Tibial nerve (tissue), 4 donors: ENCODE measurements around the gene GRPEL2. TPM values are rescaled to one million over a fixed set of nuclear protein-coding genes. Genes with fewer than 3 reads are reported as not detected.
"Not testable (repeated sequence)": the region's sequence is repeated elsewhere in the genome, so short reads cannot be mapped to it uniquely, and the experiment has no call there.

ENCODE experiments used
- DNase-seq, 2 donors: peaks; one replicate each; pipeline ENCODE4 v3.0.0-alpha.2; 2019; ENCODE audit warnings: low spot score in 2 of 2
- H3K27ac ChIP-seq, 4 donors: fragments of 200-600 bp; sonication (generic) in 3 of 4; one replicate each; pipeline ENCODE4 v1.5.1; 2017 to 2019; ENCODE audit warnings: mild to moderate bottlenecking in 1 of 4
- H3K27me3 ChIP-seq, 2 donors: fragments of 200-600 bp; sonication (generic) in 1 of 2; one replicate each; pipeline versions ENCODE4 v1.5.1 to v1.6.0; 2017 to 2019
- H3K36me3 ChIP-seq, 3 donors: fragments of 200-600 bp; sonication (generic); one replicate each; pipeline ENCODE4 v1.5.1; 2018 to 2019
- H3K4me1 ChIP-seq, 4 donors: fragments of 200-600 bp; sonication (generic) in 3 of 4; one replicate each; pipeline ENCODE4 v1.5.1; 2017 to 2019
- H3K4me3 ChIP-seq, 4 donors: fragments of 200-600 bp; sonication (generic) in 3 of 4; one replicate each; pipeline ENCODE4 v1.5.1; 2017 to 2019; ENCODE audit warnings: mild to moderate bottlenecking in 1 of 4, moderate library complexity in 1 of 4
- H3K9me3 ChIP-seq, 4 donors: fragments of 200-600 bp; sonication (generic) in 3 of 4; one replicate each; pipeline ENCODE4 v1.5.1; 2017 to 2019
- EP300 ChIP-seq, 2 donors: sonication (generic); formaldehyde crosslinking; IDR thresholded peaks; one replicate each; pipeline ENCODE4 v1.6.1; 2017; ENCODE audit warnings: antibody characterized with exemption in 2 of 2, mild to moderate bottlenecking in 1 of 2
- POLR2A ChIP-seq, 2 donors: fragments of 450-650 bp; IDR thresholded peaks; one replicate each; pipeline ENCODE4 v1.6.1; 2017; ENCODE audit warnings: antibody characterized with exemption in 2 of 2, mild to moderate bottlenecking in 2 of 2, moderate library complexity in 2 of 2
- WGBS, 2 donors: methylation state at CpG; one replicate each; pipeline ENCODE4 v1.1.5; 2018; 5-methylcytosine and 5-hydroxymethylcytosine counted together
- total RNA-seq, 4 donors: library from RNA; depleted of rRNA; stranded (reverse); fragments of >200 nt; gene quantifications; one replicate each; pipeline ENCODE4 v1.1.0, GENCODE V29; 2016
- TF ChIP-seq, protein P1 (sequence below), 5 experiments: fragments of 200-600 bp in 3 of 5; fragments of 450-650 bp in 2 of 5; sonication (generic) in 3 of 5; IDR thresholded peaks; one replicate each; pipeline ENCODE4 v1.5.1; 2016 to 2019; ENCODE audit warnings: antibody characterized with exemption in 5 of 5, mild to moderate bottlenecking in 3 of 5, moderate library complexity in 2 of 5

The GRPEL2 gene
- total RNA-seq, 4 donors from 2014 or later, result 6.5 to 13.5 (median 10.3) TPM

DNA sequence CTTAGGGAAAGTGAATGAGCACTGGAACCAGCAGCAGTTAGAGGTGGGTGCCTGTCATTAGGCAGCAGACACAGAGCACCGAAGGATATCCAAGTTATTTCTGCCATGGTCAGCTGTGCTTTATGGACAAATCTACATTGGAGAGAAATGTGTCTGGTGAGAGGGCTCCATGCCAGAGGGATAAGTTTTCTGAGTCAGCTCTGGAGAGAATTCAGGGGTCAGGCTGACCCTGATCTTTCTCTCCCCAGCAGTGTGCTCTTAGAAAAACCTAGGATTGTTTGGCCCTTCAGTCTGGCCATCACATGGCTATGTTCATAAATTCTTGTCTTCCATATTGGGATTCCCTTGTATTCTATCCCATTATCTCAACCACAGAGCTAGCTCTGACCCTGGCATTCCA, 42.7 kb downstream of the GRPEL2 start:
- H3K36me3 ChIP-seq, result no peaks in the 10 kb centered on the region
- no peak for TF ChIP-seq POLR2A (IDR thresholded peaks at IDR 0.05)
- TF ChIP-seq, protein P1, sequence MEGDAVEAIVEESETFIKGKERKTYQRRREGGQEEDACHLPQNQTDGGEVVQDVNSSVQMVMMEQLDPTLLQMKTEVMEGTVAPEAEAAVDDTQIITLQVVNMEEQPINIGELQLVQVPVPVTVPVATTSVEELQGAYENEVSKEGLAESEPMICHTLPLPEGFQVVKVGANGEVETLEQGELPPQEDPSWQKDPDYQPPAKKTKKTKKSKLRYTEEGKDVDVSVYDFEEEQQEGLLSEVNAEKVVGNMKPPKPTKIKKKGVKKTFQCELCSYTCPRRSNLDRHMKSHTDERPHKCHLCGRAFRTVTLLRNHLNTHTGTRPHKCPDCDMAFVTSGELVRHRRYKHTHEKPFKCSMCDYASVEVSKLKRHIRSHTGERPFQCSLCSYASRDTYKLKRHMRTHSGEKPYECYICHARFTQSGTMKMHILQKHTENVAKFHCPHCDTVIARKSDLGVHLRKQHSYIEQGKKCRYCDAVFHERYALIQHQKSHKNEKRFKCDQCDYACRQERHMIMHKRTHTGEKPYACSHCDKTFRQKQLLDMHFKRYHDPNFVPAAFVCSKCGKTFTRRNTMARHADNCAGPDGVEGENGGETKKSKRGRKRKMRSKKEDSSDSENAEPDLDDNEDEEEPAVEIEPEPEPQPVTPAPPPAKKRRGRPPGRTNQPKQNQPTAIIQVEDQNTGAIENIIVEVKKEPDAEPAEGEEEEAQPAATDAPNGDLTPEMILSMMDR (IDR thresholded peaks at IDR 0.05), result no peak
- TF ChIP-seq EP300 (IDR thresholded peaks at IDR 0.05), result no peak
- H3K4me3 ChIP-seq, result no peak overlapping the region
- H3K9me3 ChIP-seq, result peaks cover 0 to 3% (median 0%) of the 10 kb centered on the region in 4 donors
- no peaks in the 10 kb centered on the region for H3K27me3 ChIP-seq
- H3K27ac ChIP-seq, result peak overlapping the region in 3 of 4 donors; percentile 31 to 63 (median 58)
- no peak for DNase-seq
- H3K4me1 ChIP-seq, result peaks cover 0 to 43% (median 0%) of the 10 kb centered on the region in 4 donors
- WGBS, 2 donors, result 38 to 47% methylated on average over 1 of the region's 1 CpG

DNA sequence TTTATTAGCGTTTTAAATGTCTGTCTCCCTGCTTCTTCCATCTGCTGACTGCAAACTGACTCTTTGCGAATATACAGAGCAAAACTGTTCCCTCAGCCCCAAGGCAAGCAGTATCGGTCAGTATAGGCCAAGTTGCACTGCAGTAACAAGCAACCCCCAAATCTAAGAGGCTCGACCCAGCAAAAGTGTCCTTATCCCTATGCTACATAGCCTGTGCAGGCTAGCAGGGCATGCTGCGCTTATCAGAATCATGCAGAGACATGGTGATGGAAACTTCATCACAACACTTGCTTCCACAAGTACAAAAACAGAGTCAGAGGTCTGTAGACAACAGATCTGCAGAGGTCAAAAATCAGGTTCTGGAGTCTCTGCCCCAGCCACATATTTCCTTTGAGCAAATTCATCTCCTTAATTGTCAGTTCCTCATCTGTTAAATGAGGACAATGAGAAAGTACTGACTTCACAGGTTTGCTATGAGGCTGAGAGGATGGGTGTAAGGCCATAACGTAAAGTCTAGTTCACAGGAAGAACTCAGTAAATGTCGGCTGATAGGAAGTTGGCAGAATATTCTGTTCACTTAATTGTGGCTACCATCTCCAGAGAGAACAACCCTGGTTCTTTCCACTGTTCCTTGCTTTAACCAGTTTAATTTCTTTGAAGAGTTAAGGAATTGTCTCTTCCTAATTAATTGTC, 43.3 kb downstream of the GRPEL2 start:
- Histone ChIP-seq H3K27me3 (no peaks in the 10 kb centered on the region), H3K4me3 (no peak overlapping the region), H3K27ac (peak overlapping the region in 2 of 4 donors; percentile 31 to 63), H3K9me3 (peaks cover 0 to 3% (median 0%) of the 10 kb centered on the region in 4 donors), H3K36me3 (no peaks in the 10 kb centered on the region), H3K4me1 (peaks cover 0 to 37% (median 0%) of the 10 kb centered on the region in 4 donors)
- WGBS, 2 donors, result 60 to 78% methylated on average over 7 of the region's 7 CpGs
- no peak for DNase-seq
- TF ChIP-seq, protein P1 (IDR thresholded peaks at IDR 0.05), result no peak
- peak in 1 of 2 donors; percentile 9 for TF ChIP-seq EP300 (IDR thresholded peaks at IDR 0.05)

DNA sequence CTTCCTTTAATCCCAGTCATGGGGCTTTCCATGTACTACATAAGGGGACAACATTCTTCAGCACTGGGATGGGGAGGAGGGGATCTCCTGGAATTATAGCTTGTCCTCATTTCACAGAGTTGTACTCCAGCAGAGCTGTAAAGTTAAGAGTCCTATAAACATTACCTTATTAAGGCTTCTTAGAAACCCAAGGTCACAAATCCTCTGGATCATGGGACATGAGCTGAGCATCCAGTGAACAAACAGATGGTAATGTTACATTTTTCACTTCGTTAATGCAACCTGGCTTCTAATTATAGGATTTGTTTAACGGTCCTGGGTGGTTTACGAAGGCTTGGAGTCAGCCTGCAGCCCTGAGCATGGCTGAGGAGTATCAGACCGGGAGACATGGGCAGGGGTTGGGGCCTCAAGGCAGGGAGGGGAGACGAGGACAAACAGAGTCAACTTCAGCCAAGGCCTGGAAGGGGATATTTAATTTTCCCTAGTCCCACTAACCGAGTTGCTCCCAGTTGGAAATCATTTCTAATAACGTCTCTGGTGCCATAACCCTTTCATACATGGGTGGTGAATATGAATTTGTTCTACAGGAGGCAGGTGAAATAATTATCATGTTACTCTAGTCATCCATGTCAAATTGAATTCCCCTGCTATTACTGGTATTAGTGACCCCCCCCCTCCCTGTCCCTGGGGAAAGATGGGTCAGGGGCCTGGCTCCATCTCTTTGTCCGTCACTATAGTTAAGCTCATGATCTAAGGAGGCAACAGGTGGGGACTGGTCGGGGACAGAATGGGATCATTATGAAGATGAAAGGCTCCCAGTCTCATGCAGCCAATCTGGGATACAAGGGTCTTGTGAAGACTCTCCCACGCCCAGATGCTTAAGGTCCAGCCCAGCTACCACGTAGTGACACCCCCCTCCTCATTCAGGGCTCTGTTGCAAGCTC, 44.5 kb downstream of the GRPEL2 start:
- Histone ChIP-seq H3K27me3 (no peaks in the 10 kb centered on the region), H3K36me3 (no peaks in the 10 kb centered on the region), H3K27ac (peak overlapping the region in 2 of 4 donors; percentile 29 to 63), H3K4me3 (no peak overlapping the region), H3K9me3 (peaks cover 0 to 3% (median 0%) of the 10 kb centered on the region in 4 donors), H3K4me1 (peaks cover 0 to 32% (median 0%) of the 10 kb centered on the region in 4 donors)
- no peak for DNase-seq
- TF ChIP-seq EP300 (IDR thresholded peaks at IDR 0.05) (no peak), POLR2A (IDR thresholded peaks at IDR 0.05) (no peak)
- TF ChIP-seq, protein P1 (IDR thresholded peaks at IDR 0.05), result no peak
- WGBS, 2 donors, result 78 to 83% methylated on average over 11 of the region's 11 CpGs

DNA sequence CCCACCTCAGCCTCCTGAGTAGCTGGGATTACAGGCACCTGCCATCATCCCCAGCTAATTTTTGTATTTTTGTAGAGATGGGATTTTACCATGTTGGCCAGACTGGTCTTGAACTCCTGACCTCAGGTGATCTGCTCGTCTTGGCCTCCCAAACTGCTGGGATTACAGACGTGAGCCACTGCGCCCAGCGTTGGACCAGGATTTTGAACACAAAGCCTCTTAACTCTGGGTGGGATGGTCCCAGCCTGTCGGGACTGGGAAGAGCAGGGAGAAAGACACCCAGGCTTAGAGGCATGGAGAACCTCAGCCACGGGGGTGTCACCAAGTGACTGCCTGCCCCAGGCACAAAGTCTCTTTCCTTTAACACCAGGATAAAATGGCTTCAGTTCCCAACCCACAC, 45.8 kb downstream of the GRPEL2 start:
- H3K9me3 ChIP-seq, H3K27ac ChIP-seq, H3K4me3 ChIP-seq, DNase-seq, H3K27me3 ChIP-seq, H3K36me3 ChIP-seq: not testable (repeated sequence)
- H3K4me1 ChIP-seq, result peaks cover 0 to 26% (median 0%) of the 10 kb centered on the region in 4 donors
- WGBS, 2 donors, result 82 to 85% methylated on average over 6 of the region's 6 CpGs

DNA sequence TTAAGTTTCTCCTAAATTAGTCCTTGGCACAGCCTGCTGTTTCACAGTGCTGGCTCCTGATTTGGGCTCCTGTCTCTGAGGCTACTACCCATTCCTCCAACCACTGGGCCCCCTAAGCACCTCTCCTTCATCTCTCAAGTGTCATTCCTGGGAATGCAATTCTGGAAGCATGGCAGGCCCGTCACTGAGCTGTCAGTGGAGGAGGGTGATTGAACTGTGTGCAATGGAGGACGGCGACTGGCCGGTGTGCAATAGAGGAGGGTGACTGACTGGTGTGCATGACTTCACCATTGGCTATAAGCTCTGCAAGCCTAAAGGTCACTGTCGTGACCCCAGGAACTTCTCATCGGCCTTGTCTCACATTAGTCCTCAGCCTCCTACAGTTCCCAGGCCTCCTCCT, 46.2 kb downstream of the GRPEL2 start:
- Histone ChIP-seq H3K4me3 (no peak overlapping the region), H3K9me3 (peaks cover 0 to 3% (median 0%) of the 10 kb centered on the region in 4 donors), H3K36me3 (no peaks in the 10 kb centered on the region), H3K27me3 (no peaks in the 10 kb centered on the region), H3K27ac (no peak overlapping the region), H3K4me1 (peaks cover 0 to 21% (median 0%) of the 10 kb centered on the region in 4 donors)
- WGBS, 2 donors, result 64 to 81% methylated on average over 6 of the region's 6 CpGs
- DNase-seq, result no peak
- no peak for TF ChIP-seq POLR2A (IDR thresholded peaks at IDR 0.05)
- TF ChIP-seq, protein P1 (IDR thresholded peaks at IDR 0.05), result no peak
- no peak for TF ChIP-seq EP300 (IDR thresholded peaks at IDR 0.05)
